HCT116 (cell line): ENCODE data around the gene AAMDC. TPM values are rescaled to one million over a fixed set of nuclear protein-coding genes. Genes with fewer than 3 reads are reported as not detected.

ENCODE experiments used
- ATAC-seq: fragments of 200-7000 bp; cut with Tn5 transposase; 2 replicates; pipeline ENCODE4 v1.9.1; 2020; ENCODE audit warnings: mild to moderate bottlenecking, moderate library complexity
- BruUV-seq: library from RNA; stranded (reverse); fragments of 400-500 nt; replicated peaks from 2 replicates; lab custom pipeline; 2021; lab: Mats Ljungman, UMichigan
- CTCF ChIA-PET: fragments of 300-600 bp; sonication (Branson Sonifier 250); formaldehyde crosslinking; loops from one replicate; lab custom pipeline; 2021; ENCODE audit warnings: antibody characterized with exemption; lab: Charles Lee
- POLR2A ChIA-PET: fragments of 300-600, 350-600 bp; sonication (Branson Sonifier 250); formaldehyde crosslinking; loops from one replicate; lab custom pipeline; 2021; ENCODE audit warnings: antibody characterized with exemption; lab: Charles Lee
- RAD21 ChIA-PET, 2 experiments: fragments of 300-600 bp; sonication (Branson Sonifier 250); formaldehyde crosslinking; loops; one replicate each; lab custom pipeline; 2023; ENCODE audit warnings: low total read pairs in 2 of 2; ENCODE audit not compliant: uncharacterized antibody in 2 of 2, unreplicated experiment in 2 of 2, low non-redundant PET in 1 of 2; lab: Charles Lee
- DNase-seq: peaks from one replicate; pipeline ENCODE4 v3.0.0-alpha.2; 2010; ENCODE audit warnings: low read depth, low spot score
- H2AFZ ChIP-seq: fragments of 200-600 bp; shearing (Covaris generic), sonication (generic); 2 replicates; pipeline ENCODE4 v1.6.1; 2017; ENCODE audit warnings: low read depth, mixed run types, mixed read lengths, antibody characterized with exemption, low read length; ENCODE audit not compliant: poor library complexity, severe bottlenecking
- H3K27ac ChIP-seq: 2 replicates; pipeline ENCODE4 v1.5.1; 2012; ENCODE audit warnings: low read depth, low read length
- H3K27me3 ChIP-seq: fragments of 200-600 bp; sonication (generic); 2 replicates; pipeline ENCODE4 v1.6.1; 2016; ENCODE audit warnings: mixed run types, low read length, mixed read lengths; ENCODE audit not compliant: insufficient read depth
- H3K36me3 ChIP-seq, 2 experiments: fragments of 200-500 bp in 1 of 2; fragments of 200-600 bp in 1 of 2; sonication (Bioruptor generic) in 1 of 2; sonication (generic) in 1 of 2; 2 replicates each; pipeline versions ENCODE4 v1.5.1 to v1.6.1; 2014 to 2016; ENCODE audit warnings: low read length in 2 of 2, inconsistent platforms in 1 of 2, mixed read lengths in 1 of 2, mixed run types in 1 of 2; ENCODE audit not compliant: insufficient read depth in 2 of 2, control insufficient read depth in 1 of 2
- H3K4me1 ChIP-seq, 2 experiments: fragments of 200-600 bp in 1 of 2; sonication (generic) in 1 of 2; 2 replicates each; pipeline versions ENCODE4 v1.5.1 to v1.6.1; 2012 to 2017; ENCODE audit warnings: low read length in 2 of 2, inconsistent platforms in 1 of 2, mild to moderate bottlenecking in 1 of 2, mixed read lengths in 1 of 2, mixed run types in 1 of 2, moderate library complexity in 1 of 2; ENCODE audit not compliant: insufficient read depth in 2 of 2, control insufficient read depth in 1 of 2
- H3K4me2 ChIP-seq: fragments of 200-600 bp; sonication (generic); 2 replicates; pipeline ENCODE4 v1.6.1; 2017; ENCODE audit warnings: mixed run types, low read length, mixed read lengths
- H3K4me3 ChIP-seq, 2 experiments: fragments of 200-600 bp in 1 of 2; sonication (generic) in 1 of 2; replicated peaks in 1 of 2; 2 replicates each; pipeline ENCODE4 v1.5.1; 2011 to 2016; ENCODE audit warnings: low read length in 2 of 2, control low read depth in 1 of 2, low read depth in 1 of 2, mild to moderate bottlenecking in 1 of 2, mixed read lengths in 1 of 2, mixed run types in 1 of 2
- H3K79me2 ChIP-seq: fragments of 200-600 bp; sonication (generic); 2 replicates; pipeline ENCODE4 v1.6.1; 2017; ENCODE audit warnings: mild to moderate bottlenecking, mixed run types, low read length, moderate library complexity, mixed read lengths; ENCODE audit not compliant: insufficient read depth
- H3K9ac ChIP-seq: fragments of 200-600 bp; sonication (generic); 2 replicates; pipeline ENCODE4 v1.6.1; 2016; ENCODE audit warnings: low read length, mixed read lengths
- H3K9me2 ChIP-seq: fragments of 200-600 bp; sonication (generic), shearing (Covaris generic); 2 replicates; pipeline ENCODE4 v1.6.1; 2017; ENCODE audit warnings: mixed run types, mild to moderate bottlenecking, moderate library complexity; ENCODE audit not compliant: insufficient read depth
- H3K9me3 ChIP-seq, 2 experiments: fragments of 200-500 bp in 1 of 2; fragments of 200-600 bp in 1 of 2; sonication (Bioruptor generic) in 1 of 2; sonication (generic) in 1 of 2; 2 replicates each; pipeline ENCODE4 v1.6.1; 2014 to 2017; ENCODE audit warnings: low read length in 2 of 2, mixed read lengths in 2 of 2, inconsistent platforms in 1 of 2, low read depth in 1 of 2, mild to moderate bottlenecking in 1 of 2, mixed run types in 1 of 2, moderate library complexity in 1 of 2; ENCODE audit not compliant: control insufficient read depth in 1 of 2, insufficient read depth in 1 of 2
- H4K20me1 ChIP-seq: fragments of 200-600 bp; sonication (generic), shearing (Covaris generic); 2 replicates; pipeline ENCODE4 v1.6.1; 2017; ENCODE audit warnings: mixed run types, mild to moderate bottlenecking, moderate library complexity; ENCODE audit not compliant: insufficient read depth
- ATF3 ChIP-seq: IDR thresholded peaks from 2 replicates; pipeline ENCODE4 v1.6.1; 2012
- CTCF ChIP-seq, 3 experiments: fragments of 200-600 bp in 1 of 3; sonication (generic) in 1 of 3; IDR thresholded peaks in 2 of 3; conservative IDR thresholded peaks in 1 of 3; 2 replicates each; pipeline ENCODE4 v1.5.1; 2012 to 2017; ENCODE audit warnings: low read depth in 2 of 3, low read length in 2 of 3, antibody characterized with exemption in 1 of 3, borderline replicate concordance in 1 of 3, control low read depth in 1 of 3, mild to moderate bottlenecking in 1 of 3, mixed read lengths in 1 of 3, mixed run types in 1 of 3, moderate library complexity in 1 of 3; ENCODE audit not compliant: insufficient read depth in 1 of 3
- ELF1 ChIP-seq: IDR thresholded peaks from 2 replicates; pipeline ENCODE4 v1.6.1; 2012; ENCODE audit warnings: low read depth, borderline replicate concordance
- EZH2 ChIP-seq: fragments of 200-600 bp; sonication (generic); IDR thresholded peaks from 2 replicates; pipeline ENCODE4 v1.6.1; 2017; ENCODE audit warnings: antibody characterized with exemption, mixed run types
- EZH2phosphoT487 ChIP-seq: fragments of 200-600 bp; IDR thresholded peaks from 2 replicates; pipeline ENCODE4 v1.6.1; 2018; ENCODE audit warnings: antibody characterized with exemption, borderline replicate concordance
- FOSL1 ChIP-seq: IDR thresholded peaks from 2 replicates; pipeline ENCODE4 v1.6.1; 2012; ENCODE audit warnings: low read depth
- JUND ChIP-seq: IDR thresholded peaks from 2 replicates; pipeline ENCODE4 v1.6.1; 2012
- MAX ChIP-seq: IDR thresholded peaks from 2 replicates; pipeline ENCODE4 v1.6.1; 2012
- POLR2A ChIP-seq: IDR thresholded peaks from 2 replicates; pipeline ENCODE4 v1.7.0; 2011; ENCODE audit warnings: borderline replicate concordance; ENCODE audit not compliant: insufficient read depth, insufficient read length; ENCODE audit errors: extremely low read depth
- POLR2AphosphoS5 ChIP-seq: IDR thresholded peaks from 2 replicates; pipeline ENCODE4 v1.6.1; 2011; ENCODE audit warnings: mild to moderate bottlenecking, low read depth, low read length, moderate library complexity
- RAD21 ChIP-seq: IDR thresholded peaks from 2 replicates; pipeline ENCODE4 v1.6.1; 2012; ENCODE audit warnings: low read depth, mild to moderate bottlenecking
- REST ChIP-seq: IDR thresholded peaks from 2 replicates; pipeline ENCODE4 v1.6.1; 2012; ENCODE audit warnings: low read depth
- SIN3A ChIP-seq: IDR thresholded peaks from 2 replicates; pipeline ENCODE4 v1.6.1; 2012; ENCODE audit warnings: low read depth
- SP1 ChIP-seq: IDR thresholded peaks from 2 replicates; pipeline ENCODE4 v1.6.1; 2012; ENCODE audit warnings: low read depth
- YY1 ChIP-seq: IDR thresholded peaks from 2 replicates; pipeline ENCODE4 v1.6.1; 2011; ENCODE audit warnings: low read length, low read depth, moderate library complexity, mild to moderate bottlenecking; ENCODE audit not compliant: insufficient replicate concordance; ENCODE audit errors: extremely low read depth
- ZNF274 ChIP-seq: fragments of 200-500 bp; sonication (Bioruptor generic); IDR thresholded peaks from 2 replicates; pipeline ENCODE4 v1.6.1; 2014; ENCODE audit warnings: mild to moderate bottlenecking, low read depth, low read length, inconsistent platforms
- intact Hi-C: fragments of 100-400 bp; cut with micrococcal nuclease; formaldehyde crosslinking; loops from 2 replicates; pipeline ENCODE4 v1.10.0; 2022
- total RNA-seq: library from RNA; stranded (reverse); gene quantifications from one replicate; pipeline ENCODE4 v1.2.1, GENCODE V29; 2021; ENCODE audit not compliant: unreplicated experiment

AAMDC gene
- total RNA-seq, 1 experiment from 2014 or later: 11.2 TPM

- intact Hi-C loops: no loop called here
- H3K4me2 ChIP-seq: no peak overlapping the region
- DNase-seq: no peak
- H3K9me3 ChIP-seq: no peaks in the 10 kb centered on the region
- no peaks in the 10 kb centered on the region for H3K9me2 ChIP-seq
- ChIA-PET POLR2A (no interaction called here), RAD21 (no interaction called here), CTCF (no interaction called here)
- H3K79me2 ChIP-seq: peaks cover 77% of the 10 kb centered on the region
- H3K27ac ChIP-seq: no peak overlapping the region
- TF ChIP-seq ZNF274 (no peak), FOSL1 (no peak), JUND (no peak), RAD21 (no peak), ELF1 (no peak), MAX (no peak), POLR2AphosphoS5 (no peak), POLR2A (no peak), EZH2 (no peak), SIN3A (no peak)
- H2AFZ ChIP-seq: no peak overlapping the region
- H3K4me1 ChIP-seq: no peaks in the 10 kb centered on the region
- no peak overlapping the region for H3K9ac ChIP-seq
- ATAC-seq: no peak
- BruUV-seq: no TSS peak
- no peak overlapping the region for H3K4me3 ChIP-seq
- H3K36me3 ChIP-seq: peaks cover 2 to 6% of the 10 kb centered on the region in 2 experiments; a peak in 1 of 4 replicates
- no peaks in the 10 kb centered on the region for H3K27me3 ChIP-seq
- H4K20me1 ChIP-seq: 0 out of 2 replicates have a peak, but pooled peaks cover 6% of the 10 kb centered on the region
These were observed 14.0 kb upstream of the AAMDC start for GRCh38 chr11:77806993-77807392.

GRCh38 chr11:77813256-77813655, 7.7 kb upstream of the AAMDC start:
- POLR2A ChIA-PET: no interaction called here
- TF ChIP-seq MAX: no peak
- no peak for TF ChIP-seq REST
- no peak for TF ChIP-seq YY1
- no peak for TF ChIP-seq SP1
- no peak for TF ChIP-seq EZH2phosphoT487
- no peak for TF ChIP-seq ATF3
- TF ChIP-seq RAD21: no peak
- no peak for TF ChIP-seq CTCF (IDR thresholded peaks at IDR 0.05 in 2 of 3, conservative IDR thresholded peaks at IDR 0.05 in 1 of 3; ENCODE audit: borderline replicate concordance in 1 of 3, insufficient read depth in 1 of 3, low read depth in 2 of 3, low read length in 2 of 3)

More at GRCh38 chr11:77813256-77813655, 7.7 kb upstream of the AAMDC start:
- Histone ChIP-seq H3K36me3 (peaks cover 4 to 6% of the 10 kb centered on the region in 2 experiments; a peak in 1 of 4 replicates), H4K20me1 (no peaks in the 10 kb centered on the region), H3K27ac (no peak overlapping the region), H3K4me2 (no peak overlapping the region), H3K9ac (no peak overlapping the region), H3K79me2 (peaks cover 90% of the 10 kb centered on the region), H3K9me2 (no peaks in the 10 kb centered on the region), H3K27me3 (no peaks in the 10 kb centered on the region), H3K9me3 (peaks cover 3 to 5% of the 10 kb centered on the region in 2 experiments; a peak in 2 of 4 replicates), H3K4me3 (no peak overlapping the region), H3K4me1 (no peaks in the 10 kb centered on the region), H2AFZ (no peak overlapping the region)
- DNase-seq: no peak
- intact Hi-C loops: no loop called here
- RAD21 ChIA-PET: no interaction called here
- CTCF ChIA-PET: no interaction called here
- BruUV-seq: no TSS peak
- ATAC-seq: no peak
